Measurements from ENCODE around the gene EIF3CL. TPM values are rescaled to one million over a fixed set of nuclear protein-coding genes. Genes with fewer than 3 reads are reported as not detected.
"Not testable (repeated sequence)": the region's sequence is repeated elsewhere in the genome, so short reads cannot be mapped to it uniquely, and the experiment has no call there.

Gene EIF3CL
- total and polyA plus RNA-seq, 2 of the 8 experiments (the other 6 are each of a cell fraction or from before 2014, with no cell fraction given): 210 TPM; not detected in 1

DNA sequence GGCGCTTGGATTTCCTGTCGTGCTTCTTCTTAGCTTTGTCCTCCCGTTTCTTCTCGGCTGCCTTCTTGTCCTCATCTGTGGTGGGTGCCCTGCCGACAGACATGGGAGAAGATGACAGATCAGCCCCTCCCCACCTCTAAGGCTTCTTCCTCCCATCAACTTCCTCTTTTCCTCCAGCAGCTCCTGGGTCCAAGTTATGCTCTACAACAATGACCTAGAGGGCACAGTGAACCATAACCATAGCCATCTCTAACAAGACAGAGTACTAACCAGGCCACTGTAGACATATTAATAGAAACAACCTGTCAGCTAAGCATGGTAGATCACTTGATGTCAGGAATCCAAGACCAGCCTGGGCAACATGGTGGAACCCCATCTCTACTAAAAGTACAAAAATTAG is 11.6 kb downstream of the EIF3CL start:
- no CpG with 5 or more reads among the region's 5 CpGs for WGBS, 2 experiments (ENCODE audit: extremely low coverage in 1 of 2, insufficient coverage in 1 of 2, insufficient read length in 1 of 2, insufficient replicate concordance in 2 of 2, low coverage in 1 of 2, low lambda C conversion rate in 2 of 2, missing lambda C conversion rate in 1 of 2)
- H4K20me1 ChIP-seq (replicated peaks in 1 of 2; ENCODE audit: control insufficient read depth in 1 of 2, insufficient read depth in 2 of 2, low read length in 2 of 2); H2AK5ac ChIP-seq (ENCODE audit: low read depth, low read length); H2BK15ac ChIP-seq (ENCODE audit: low read length); H3K4me1 ChIP-seq (replicated peaks in 1 of 4; ENCODE audit: control insufficient read depth in 3 of 4, insufficient read depth in 4 of 4, low read length in 3 of 4); H3K14ac ChIP-seq (ENCODE audit: insufficient read length); POLR2A ChIA-PET (ENCODE audit: partially characterized antibody); CTCF ChIA-PET (ENCODE audit: partially characterized antibody); H2BK5ac ChIP-seq (ENCODE audit: low read depth, low read length); H3K9me3 ChIP-seq (ENCODE audit: insufficient read depth in 2 of 2, low read depth in 1 of 2, low read length in 1 of 2); H3K18ac ChIP-seq (ENCODE audit: extremely low read depth, low read length); H3K4me3 ChIP-seq (ENCODE audit: extremely low read depth in 1 of 4, insufficient read depth in 2 of 4, low read depth in 3 of 4, low read length in 4 of 4); H3K36me3 ChIP-seq (ENCODE audit: control insufficient read depth in 2 of 4, insufficient read depth in 4 of 4, low read length in 3 of 4); DNase-seq (ENCODE audit: low read depth in 1 of 2, low spot score in 2 of 2); H3K27me3 ChIP-seq (replicated peaks in 1 of 4; ENCODE audit: control insufficient read depth in 3 of 4, extremely low read depth in 1 of 4, insufficient read depth in 3 of 4, low read length in 3 of 4); FAIRE-seq; H2BK120ac ChIP-seq (replicated peaks; ENCODE audit: low read depth, low read length); H4K8ac ChIP-seq (ENCODE audit: extremely low read depth, insufficient read depth, low read length); H3K4ac ChIP-seq (replicated peaks; ENCODE audit: insufficient read length, low read depth, low read length); H2AFZ ChIP-seq (ENCODE audit: low read length); H3K27ac ChIP-seq (ENCODE audit: low read depth, low read length); H4K91ac ChIP-seq (replicated peaks; ENCODE audit: insufficient read length, low read length); H4K5ac ChIP-seq (ENCODE audit: insufficient read length, low read depth, low read length); H2BK12ac ChIP-seq (ENCODE audit: low read depth, low read length); H3K23me2 ChIP-seq (ENCODE audit: low read depth, low read length); H3K79me1 ChIP-seq (ENCODE audit: low read depth, low read length); H3K23ac ChIP-seq (ENCODE audit: insufficient read length); H3K4me2 ChIP-seq (ENCODE audit: insufficient read depth in 1 of 2, low read depth in 2 of 2, low read length in 2 of 2); H3K56ac ChIP-seq (replicated peaks; ENCODE audit: insufficient read length, low read depth, low read length); H3K9ac ChIP-seq (replicated peaks in 1 of 4; ENCODE audit: extremely low read depth in 1 of 4, low read depth in 3 of 4, low read length in 3 of 4); H2BK20ac ChIP-seq (ENCODE audit: low read length); H3K79me2 ChIP-seq (ENCODE audit: control insufficient read depth in 1 of 2, insufficient read depth in 2 of 2, low read length in 2 of 2): not testable (repeated sequence)

DNA sequence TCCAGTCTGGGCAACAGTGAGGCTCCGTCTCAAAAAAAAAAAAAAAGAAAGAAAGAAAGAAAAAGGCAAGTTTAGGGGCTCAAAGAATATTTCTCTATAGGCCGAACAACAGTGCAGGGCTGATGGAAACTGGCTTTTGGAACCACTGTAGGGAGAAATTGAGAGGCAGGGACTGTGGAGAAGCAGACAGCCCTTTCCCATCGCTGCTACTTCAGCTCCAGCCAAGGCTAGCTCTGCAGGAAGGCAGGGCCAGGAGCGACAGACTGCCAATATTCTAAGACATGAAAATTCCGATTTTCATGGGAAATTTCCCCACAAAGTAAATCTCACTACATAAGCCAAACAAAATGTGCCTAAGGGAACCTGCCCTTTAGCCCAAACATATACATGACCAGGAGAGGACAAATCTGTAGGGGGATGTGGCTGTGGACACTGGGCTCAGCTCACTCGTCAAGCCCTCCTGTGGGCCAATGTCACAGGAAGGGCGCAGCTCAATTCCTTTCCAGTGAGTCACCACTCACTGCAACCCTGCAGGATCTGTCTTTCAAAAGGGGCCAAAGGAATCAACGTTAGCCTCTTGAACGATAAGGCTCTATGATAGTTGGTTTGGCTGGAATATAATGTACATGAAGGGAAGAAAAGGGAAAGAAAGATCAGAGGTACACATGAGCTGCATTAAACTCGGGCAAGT is 21.3 kb downstream of the EIF3CL start:
- H2BK20ac ChIP-seq (ENCODE audit: low read length); H3K4ac ChIP-seq (replicated peaks; ENCODE audit: insufficient read length, low read depth, low read length); H4K20me1 ChIP-seq (replicated peaks in 1 of 2; ENCODE audit: control insufficient read depth in 1 of 2, insufficient read depth in 2 of 2, low read length in 2 of 2); H4K8ac ChIP-seq (ENCODE audit: extremely low read depth, insufficient read depth, low read length); H2BK12ac ChIP-seq (ENCODE audit: low read depth, low read length); H3K9ac ChIP-seq (replicated peaks in 1 of 4; ENCODE audit: extremely low read depth in 1 of 4, low read depth in 3 of 4, low read length in 3 of 4); POLR2A ChIA-PET (ENCODE audit: partially characterized antibody); H3K27ac ChIP-seq (ENCODE audit: low read depth, low read length); H3K4me1 ChIP-seq (replicated peaks in 1 of 4; ENCODE audit: control insufficient read depth in 3 of 4, insufficient read depth in 4 of 4, low read length in 3 of 4); H3K79me1 ChIP-seq (ENCODE audit: low read depth, low read length); H2AFZ ChIP-seq (ENCODE audit: low read length); H3K36me3 ChIP-seq (ENCODE audit: control insufficient read depth in 2 of 4, insufficient read depth in 4 of 4, low read length in 3 of 4); CTCF ChIA-PET (ENCODE audit: partially characterized antibody); H3K9me3 ChIP-seq (ENCODE audit: insufficient read depth in 2 of 2, low read depth in 1 of 2, low read length in 1 of 2); H3K18ac ChIP-seq (ENCODE audit: extremely low read depth, low read length); H3K4me3 ChIP-seq (ENCODE audit: extremely low read depth in 1 of 4, insufficient read depth in 2 of 4, low read depth in 3 of 4, low read length in 4 of 4); H3K14ac ChIP-seq (ENCODE audit: insufficient read length); H2BK120ac ChIP-seq (replicated peaks; ENCODE audit: low read depth, low read length); H3K79me2 ChIP-seq (ENCODE audit: control insufficient read depth in 1 of 2, insufficient read depth in 2 of 2, low read length in 2 of 2); H4K91ac ChIP-seq (replicated peaks; ENCODE audit: insufficient read length, low read length); H3K27me3 ChIP-seq (replicated peaks in 1 of 4; ENCODE audit: control insufficient read depth in 3 of 4, extremely low read depth in 1 of 4, insufficient read depth in 3 of 4, low read length in 3 of 4); H2BK15ac ChIP-seq (ENCODE audit: low read length); H3K56ac ChIP-seq (replicated peaks; ENCODE audit: insufficient read length, low read depth, low read length); H3K23me2 ChIP-seq (ENCODE audit: low read depth, low read length); FAIRE-seq; H3K4me2 ChIP-seq (ENCODE audit: insufficient read depth in 1 of 2, low read depth in 2 of 2, low read length in 2 of 2); H2BK5ac ChIP-seq (ENCODE audit: low read depth, low read length); H4K5ac ChIP-seq (ENCODE audit: insufficient read length, low read depth, low read length); DNase-seq (ENCODE audit: low read depth in 1 of 2, low spot score in 2 of 2); H3K23ac ChIP-seq (ENCODE audit: insufficient read length); H2AK5ac ChIP-seq (ENCODE audit: low read depth, low read length): not testable (repeated sequence)
- no CpG with 5 or more reads among the region's 10 CpGs for WGBS, 2 experiments (ENCODE audit: extremely low coverage in 1 of 2, insufficient coverage in 1 of 2, insufficient read length in 1 of 2, insufficient replicate concordance in 2 of 2, low coverage in 1 of 2, low lambda C conversion rate in 2 of 2, missing lambda C conversion rate in 1 of 2)
